Activated naive CD4-positive, alpha-beta T cell treated with anti-CD3 and anti-CD28 coated beads for 36 hours (primary cell): ENCODE measurements around the gene BPGM. TPM values are rescaled to one million over a fixed set of nuclear protein-coding genes. Genes with fewer than 3 reads are reported as not detected.
"Not testable (repeated sequence)": the region's sequence is repeated elsewhere in the genome, so short reads cannot be mapped to it uniquely, and the experiment has no call there.

ENCODE experiments used
- CTCF ChIA-PET: fragments of 350-600 bp; sonication (Branson Sonifier 250); formaldehyde crosslinking; loops from one replicate; lab custom pipeline; 2021; ENCODE audit warnings: antibody characterized with exemption; lab: Charles Lee
- DNase-seq: peaks from one replicate; pipeline ENCODE4 v3.0.0-alpha.2; 2020
- H3K27ac Mint-ChIP-seq: one replicate; pipeline ENCODE4 v1.8.0; 2021; ENCODE audit warnings: mild to moderate bottlenecking, mixed read lengths
- H3K27me3 Mint-ChIP-seq: one replicate; pipeline ENCODE4 v1.8.0; 2021; ENCODE audit warnings: low read depth, mixed read lengths
- H3K36me3 Mint-ChIP-seq: one replicate; pipeline ENCODE4 v1.8.0; 2021; ENCODE audit warnings: low read depth, mixed read lengths
- H3K4me1 Mint-ChIP-seq: one replicate; pipeline ENCODE4 v1.8.0; 2021; ENCODE audit warnings: low read depth, mixed read lengths
- H3K4me3 Mint-ChIP-seq: one replicate; pipeline ENCODE4 v1.8.0; 2021; ENCODE audit warnings: mild to moderate bottlenecking, moderate library complexity, mixed read lengths
- H3K9me3 Mint-ChIP-seq: one replicate; pipeline ENCODE4 v1.8.0; 2021; ENCODE audit warnings: mixed read lengths
- intact Hi-C: fragments of 100-400 bp; cut with micrococcal nuclease; formaldehyde crosslinking; loops from one replicate; pipeline ENCODE4 v1.15.1; 2023
- total RNA-seq, 2 experiments: library from RNA; stranded (reverse); gene quantifications; one replicate each; pipeline ENCODE4 v1.2.3, GENCODE V29; 2021

The BPGM gene
- total RNA-seq, 2 experiments from 2014 or later, result 13.9 to 14.2 TPM

- H3K27me3 Mint-ChIP-seq, result no peaks in the 10 kb centered on the region
- H3K4me1 Mint-ChIP-seq, result peaks cover 52% of the 10 kb centered on the region
- CTCF ChIA-PET, result interaction anchor here (0.6 to 1.5 kb wide), 4 partner anchors 17 to 37 kb away, joined by 3 to 7 read pairs (median 4); no protein-coding TSS in a partner anchor
- peaks cover 20% of the 10 kb centered on the region for H3K36me3 Mint-ChIP-seq
- H3K27ac Mint-ChIP-seq, result peak overlapping the region; percentile 85
- DNase-seq, result peak; percentile 88
- H3K4me3 Mint-ChIP-seq, result peak overlapping the region; percentile 65
- H3K9me3 Mint-ChIP-seq, result peaks cover 9% of the 10 kb centered on the region
- intact Hi-C loops, result loop anchor here (5.0 kb wide), 1 partner anchor 477 kb away; the partner anchor contains the start of gene TMEM140
These were observed 23.3 kb downstream of the BPGM start for GRCh38 chr7:134669845-134670373.

GRCh38 chr7:134671609-134672008, 25.0 kb downstream of the BPGM start:
- Mint-ChIP-seq H3K27me3 (no peaks in the 10 kb centered on the region), H3K4me3 (no peak overlapping the region), H3K27ac (no peak overlapping the region), H3K36me3 (peaks cover 12% of the 10 kb centered on the region), H3K4me1 (peaks cover 52% of the 10 kb centered on the region), H3K9me3 (peaks cover 9% of the 10 kb centered on the region)
- intact Hi-C loops, result no loop called here
- DNase-seq, result no peak
- CTCF ChIA-PET, result interaction anchor here (0.9 to 1.5 kb wide), 2 partner anchors 15 to 41 kb away, joined by 3 to 4 read pairs; no protein-coding TSS in a partner anchor

- peaks cover 42% of the 10 kb centered on the region for H3K4me1 Mint-ChIP-seq
- intact Hi-C loops, result no loop called here
- no peak for DNase-seq
- H3K27me3 Mint-ChIP-seq, result no peaks in the 10 kb centered on the region
- no peak overlapping the region for H3K4me3 Mint-ChIP-seq
- H3K36me3 Mint-ChIP-seq, result peaks cover 16% of the 10 kb centered on the region
- CTCF ChIA-PET, result interaction anchor here (1.9 kb wide), 1 partner anchor 13 kb away, joined by 5 read pairs; no protein-coding TSS in a partner anchor
- no peak overlapping the region for H3K27ac Mint-ChIP-seq
- H3K9me3 Mint-ChIP-seq, result peaks cover 9% of the 10 kb centered on the region
These were observed 27.8 kb downstream of the BPGM start for GRCh38 chr7:134674424-134674823.

GRCh38 chr7:134676743-134677142, 30.1 kb downstream of the BPGM start:
- H3K4me3 Mint-ChIP-seq, result no peak overlapping the region
- H3K27ac Mint-ChIP-seq, result no peak overlapping the region
- H3K4me1 Mint-ChIP-seq, result peaks cover 27% of the 10 kb centered on the region
- H3K27me3 Mint-ChIP-seq, result no peaks in the 10 kb centered on the region
- intact Hi-C loops, result no loop called here
- CTCF ChIA-PET, result no interaction called here
- no peak for DNase-seq
- H3K9me3 Mint-ChIP-seq, result peaks cover 9% of the 10 kb centered on the region
- H3K36me3 Mint-ChIP-seq, result peaks cover 21% of the 10 kb centered on the region

- intact Hi-C loops, result no loop called here
- peaks cover 24% of the 10 kb centered on the region for H3K4me1 Mint-ChIP-seq
- no peak overlapping the region for H3K4me3 Mint-ChIP-seq
- no peak for DNase-seq
- no peaks in the 10 kb centered on the region for H3K27me3 Mint-ChIP-seq
- no peak overlapping the region for H3K27ac Mint-ChIP-seq
- H3K36me3 Mint-ChIP-seq, result peaks cover 19% of the 10 kb centered on the region
- H3K9me3 Mint-ChIP-seq, result peaks cover 7% of the 10 kb centered on the region
- CTCF ChIA-PET, result interaction anchor here (0.9 to 1.0 kb wide), 2 partner anchors 9 to 31 kb away, joined by 3 read pairs; no protein-coding TSS in a partner anchor
These were observed 31.5 kb downstream of the BPGM start for GRCh38 chr7:134678115-134678514.

GRCh38 chr7:134679006-134679405, 32.4 kb downstream of the BPGM start:
- Mint-ChIP-seq H3K4me1 (peaks cover 24% of the 10 kb centered on the region), H3K9me3 (peaks cover 7% of the 10 kb centered on the region), H3K4me3 (no peak overlapping the region), H3K27ac (no peak overlapping the region), H3K27me3 (no peaks in the 10 kb centered on the region), H3K36me3 (peaks cover 15% of the 10 kb centered on the region)
- DNase-seq, result no peak
- CTCF ChIA-PET, result interaction anchor here (0.9 kb wide), 1 partner anchor 32 kb away, joined by 3 read pairs; no protein-coding TSS in a partner anchor
- intact Hi-C loops, result no loop called here

GRCh38 chr7:134684165-134684564, 37.5 kb downstream of the BPGM start:
- Mint-ChIP-seq H3K4me1 (no peaks in the 10 kb centered on the region), H3K27ac (no peak overlapping the region), H3K4me3 (no peak overlapping the region), H3K9me3 (no peaks in the 10 kb centered on the region), H3K27me3 (no peaks in the 10 kb centered on the region), H3K36me3 (peaks cover 6% of the 10 kb centered on the region)
- CTCF ChIA-PET, result interaction anchor here (0.9 to 1.2 kb wide), 4 partner anchors 11 to 270 kb away, joined by 3 to 5 read pairs (median 4); no protein-coding TSS in a partner anchor
- no peak for DNase-seq
- intact Hi-C loops, result no loop called here

- Mint-ChIP-seq H3K27me3 (no peaks in the 10 kb centered on the region), H3K4me1 (peaks cover 5% of the 10 kb centered on the region), H3K36me3 (peaks cover 3% of the 10 kb centered on the region), H3K4me3 (no peak overlapping the region), H3K9me3 (no peaks in the 10 kb centered on the region), H3K27ac (no peak overlapping the region)
- no peak for DNase-seq
- intact Hi-C loops, result no loop called here
- CTCF ChIA-PET, result interaction anchor here (0.5 to 1.2 kb wide), 6 partner anchors 16 to 372 kb away, joined by 3 to 8 read pairs (median 4); no protein-coding TSS in a partner anchor
These were observed 38.6 kb downstream of the BPGM start for GRCh38 chr7:134685250-134685649.

GRCh38 chr7:134686786-134687185, 40.1 kb downstream of the BPGM start:
- CTCF ChIA-PET, result interaction anchor here (0.6 to 1.2 kb wide), 8 partner anchors 16 to 250 kb away, joined by 3 to 5 read pairs (median 3); no protein-coding TSS in a partner anchor
- Mint-ChIP-seq H3K4me3 (no peak overlapping the region), H3K36me3 (no peaks in the 10 kb centered on the region), H3K4me1 (peaks cover 5% of the 10 kb centered on the region), H3K27ac (no peak overlapping the region), H3K27me3 (no peaks in the 10 kb centered on the region), H3K9me3 (no peaks in the 10 kb centered on the region)
- intact Hi-C loops, result loop anchor here (1.0 kb wide), 2 partner anchors 268 to 484 kb away; partner anchors contain the start of gene CYREN
- no peak for DNase-seq

GRCh38 chr7:134689550-134689949, 42.9 kb downstream of the BPGM start:
- intact Hi-C loops, H3K36me3 Mint-ChIP-seq, H3K4me3 Mint-ChIP-seq, H3K27ac Mint-ChIP-seq, H3K27me3 Mint-ChIP-seq, H3K9me3 Mint-ChIP-seq, DNase-seq: not testable (repeated sequence)
- CTCF ChIA-PET, result interaction anchor here (0.8 to 2.8 kb wide), 11 partner anchors 8 to 265 kb away, joined by 3 to 18 read pairs (median 4); no protein-coding TSS in a partner anchor
- H3K4me1 Mint-ChIP-seq, result peaks cover 14% of the 10 kb centered on the region

- intact Hi-C loops, result loop anchor here (1.0 to 2.0 kb wide), 3 partner anchors 60 to 155 kb away; no protein-coding TSS in a partner anchor
- H3K27ac Mint-ChIP-seq, result no peak overlapping the region
- peak; percentile 13 for DNase-seq
- no peaks in the 10 kb centered on the region for H3K27me3 Mint-ChIP-seq
- CTCF ChIA-PET, result interaction anchor here (0.8 to 2.8 kb wide), 13 partner anchors 8 to 264 kb away, joined by 3 to 18 read pairs (median 4); no protein-coding TSS in a partner anchor
- H3K9me3 Mint-ChIP-seq, result no peaks in the 10 kb centered on the region
- H3K4me1 Mint-ChIP-seq, result peaks cover 14% of the 10 kb centered on the region
- no peak overlapping the region for H3K4me3 Mint-ChIP-seq
- H3K36me3 Mint-ChIP-seq, result no peaks in the 10 kb centered on the region
These were observed 43.4 kb downstream of the BPGM start for GRCh38 chr7:134690016-134690415.

- H3K9me3 Mint-ChIP-seq, result no peaks in the 10 kb centered on the region
- H3K36me3 Mint-ChIP-seq, result no peaks in the 10 kb centered on the region
- H3K27me3 Mint-ChIP-seq, result no peaks in the 10 kb centered on the region
- CTCF ChIA-PET, result interaction anchor here (0.8 to 2.8 kb wide), 13 partner anchors 7 to 264 kb away, joined by 3 to 18 read pairs (median 4); no protein-coding TSS in a partner anchor
- peaks cover 14% of the 10 kb centered on the region for H3K4me1 Mint-ChIP-seq
- H3K27ac Mint-ChIP-seq, result no peak overlapping the region
- intact Hi-C loops, result loop anchor here (1.0 to 2.0 kb wide), 3 partner anchors 59 to 154 kb away; no protein-coding TSS in a partner anchor
- DNase-seq, result no peak
- H3K4me3 Mint-ChIP-seq, result no peak overlapping the region
These were observed 44.2 kb downstream of the BPGM start for GRCh38 chr7:134690614-134691504.
